ENCODE results near the gene EFEMP2. TPM values are rescaled to one million over a fixed set of nuclear protein-coding genes. Genes with fewer than 3 reads are reported as not detected.

EFEMP2 gene
- total RNA-seq, 1 experiment from 2014 or later: 23.7 TPM

- peak; percentile 92 for DNase-seq (ENCODE audit: low read depth, low spot score)
- TF ChIP-seq POLR2AphosphoS5 (IDR thresholded peaks at IDR 0.05; ENCODE audit: low read depth, low read length) (peak; percentile 84), REST (IDR thresholded peaks at IDR 0.05; ENCODE audit: insufficient read depth in 1 of 2, low read depth in 2 of 2, low read length in 1 of 2) (peak in 1 of 2 experiments; percentile 70; a peak in 1 of 4 replicates), TCF7L2 (IDR thresholded peaks at IDR 0.05; ENCODE audit: low read depth, low read length) (no peak), SIN3A (IDR thresholded peaks at IDR 0.05; ENCODE audit: borderline replicate concordance, insufficient read depth, low read depth, low read length) (peak; percentile 75; the same call in 1 of the 2 replicates), CTCF (IDR thresholded peaks at IDR 0.05) (no peak)
- POLR2A ChIA-PET: interaction anchor here (0.6 to 3.8 kb wide), 8 partner anchors 9 to 1724 kb away, joined by 3 to 35 read pairs (median 8); partner anchors contain the start of genes FIBP and FOSL1
- ATAC-seq: peak; percentile 62
- peaks cover 77% of the 10 kb centered on the region for H3K4me1 ChIP-seq (ENCODE audit: control insufficient read depth, insufficient read depth, low read length)
- no TSS peak for BruUV-seq (replicated peaks)
- H3K27me3 ChIP-seq (ENCODE audit: control insufficient read depth, insufficient read depth, low read length): no peaks in the 10 kb centered on the region
- CTCF ChIA-PET: interaction anchor here (0.6 to 1.5 kb wide), 4 partner anchors 15 to 85 kb away, joined by 3 to 5 read pairs (median 4); partner anchors contain the start of genes CCDC85B, FIBP and FOSL1
- H3K9me3 ChIP-seq (ENCODE audit: control insufficient read depth, insufficient read depth, low read depth, low read length): no peaks in the 10 kb centered on the region
- intact Hi-C loops (cut with micrococcal nuclease; ENCODE audit: unreplicated experiment): no loop called here
- peaks cover 3% of the 10 kb centered on the region; the same call in 1 of the 2 replicates for H3K36me3 ChIP-seq (ENCODE audit: control insufficient read depth, insufficient read depth, low read length)
- in situ Hi-C loops (cut with HindIII; ENCODE audit: low pct_unique_long_range_greater_than_20kb, low sequenced_read_pairs): no loop called here
- H3K4me3 ChIP-seq (ENCODE audit: low read depth in 2 of 2, low read length in 2 of 2): peak overlapping the region; percentile 0 to 97; a peak in 2 of 4 replicates
- peak overlapping the region; percentile 99 for H3K27ac ChIP-seq (ENCODE audit: low read length)
These were observed 43.2 kb upstream of the EFEMP2 start for GRCh38 chr11:65915821-65916251.

- in situ Hi-C loops (cut with HindIII; ENCODE audit: low pct_unique_long_range_greater_than_20kb, low sequenced_read_pairs) (no loop called here), intact Hi-C loops (cut with micrococcal nuclease; ENCODE audit: unreplicated experiment) (no loop called here)
- ChIA-PET CTCF (interaction anchor here (0.6 to 1.5 kb wide), 6 partner anchors 15 to 86 kb away, joined by 3 to 10 read pairs (median 4); partner anchors contain the start of genes CCDC85B, FIBP and FOSL1), POLR2A (interaction anchor here (0.8 to 3.8 kb wide), 8 partner anchors 9 to 27 kb away, joined by 3 to 35 read pairs (median 6); partner anchors contain the start of genes FIBP and FOSL1)
- peak overlapping the region; percentile 99 for H3K27ac ChIP-seq (ENCODE audit: low read length)
- no peaks in the 10 kb centered on the region for H3K27me3 ChIP-seq (ENCODE audit: control insufficient read depth, insufficient read depth, low read length)
- H3K4me1 ChIP-seq (ENCODE audit: control insufficient read depth, insufficient read depth, low read length): peaks cover 78% of the 10 kb centered on the region
- DNase-seq (ENCODE audit: low read depth, low spot score) (no peak), ATAC-seq (peak; percentile 0)
- H3K4me3 ChIP-seq (ENCODE audit: low read depth in 2 of 2, low read length in 2 of 2): peak overlapping the region in 1 of 2 experiments; percentile 97; a peak in 1 of 4 replicates
- peaks cover 3% of the 10 kb centered on the region; the same call in 1 of the 2 replicates for H3K36me3 ChIP-seq (ENCODE audit: control insufficient read depth, insufficient read depth, low read length)
- TF ChIP-seq TCF7L2 (IDR thresholded peaks at IDR 0.05; ENCODE audit: low read depth, low read length): peak; percentile 16; the same call in 1 of the 2 replicates
- no peak for TF ChIP-seq CTCF (IDR thresholded peaks at IDR 0.05)
- no peaks in the 10 kb centered on the region for H3K9me3 ChIP-seq (ENCODE audit: control insufficient read depth, insufficient read depth, low read depth, low read length)
- no TSS peak for BruUV-seq (replicated peaks)
These were observed 42.7 kb upstream of the EFEMP2 start for GRCh38 chr11:65915101-65915820.

Data from Panc1 (cell line).